Liver (tissue), 9 donors: Measurements from ENCODE around the gene TM4SF5. TPM values are rescaled to one million over a fixed set of nuclear protein-coding genes. Genes with fewer than 3 reads are reported as not detected.

ENCODE experiments used
- DNase-seq: peaks from one replicate; pipeline ENCODE4 v3.0.0-alpha.2; 2017; ENCODE audit warnings: low spot score
- H3K27ac ChIP-seq, 2 donors: one replicate each; pipeline ENCODE4 v1.7.0; 2013; ENCODE audit warnings: inconsistent platforms in 2 of 2, low read length in 2 of 2, control low read depth in 1 of 2, low read depth in 1 of 2, mild to moderate bottlenecking in 1 of 2
- H3K27me3 ChIP-seq, 4 donors: one replicate each; pipeline versions ENCODE4 v1.6.1 to v1.7.0; 2013; ENCODE audit warnings: low read length in 3 of 4, inconsistent platforms in 1 of 4, mild to moderate bottlenecking in 1 of 4, moderate library complexity in 1 of 4; ENCODE audit not compliant: control insufficient read depth in 4 of 4, insufficient read depth in 4 of 4
- H3K36me3 ChIP-seq, 4 donors: one replicate each; pipeline versions ENCODE4 v1.6.1 to v1.7.0; 2013; ENCODE audit warnings: low read length in 3 of 4, mild to moderate bottlenecking in 3 of 4, low read depth in 1 of 4, moderate library complexity in 1 of 4; ENCODE audit not compliant: control insufficient read depth in 4 of 4, insufficient read depth in 3 of 4
- H3K4me1 ChIP-seq, 4 donors: one replicate each; pipeline versions ENCODE4 v1.6.1 to v1.7.0; 2013; ENCODE audit warnings: low read length in 3 of 4, mild to moderate bottlenecking in 3 of 4, moderate library complexity in 1 of 4; ENCODE audit not compliant: control insufficient read depth in 4 of 4, insufficient read depth in 4 of 4
- H3K4me3 ChIP-seq, 3 donors: one replicate each; pipeline versions ENCODE4 v1.6.1 to v1.7.0; 2013; ENCODE audit warnings: low read length in 3 of 3, control low read depth in 1 of 3, low read depth in 1 of 3, mild to moderate bottlenecking in 1 of 3
- H3K9ac ChIP-seq, 2 donors: one replicate each; pipeline ENCODE4 v1.7.0; 2013; ENCODE audit warnings: low read length in 2 of 2, mild to moderate bottlenecking in 2 of 2, moderate library complexity in 2 of 2, control low read depth in 1 of 2, low read depth in 1 of 2
- H3K9me3 ChIP-seq, 4 donors: one replicate each; pipeline versions ENCODE4 v1.6.1 to v1.7.0; 2013; ENCODE audit warnings: low read length in 3 of 4; ENCODE audit not compliant: control insufficient read depth in 4 of 4
- ATF3 ChIP-seq: IDR thresholded peaks from 2 replicates; pipeline ENCODE4 v1.6.1; 2016; ENCODE audit warnings: antibody characterized with exemption
- CTCF ChIP-seq: fragments of 150-350 bp; IDR thresholded peaks from 2 replicates; pipeline ENCODE4 v1.5.1; 2017; ENCODE audit warnings: improper control_type of control experiment, low read depth, low read length; ENCODE audit not compliant: missing input control
- EGR1 ChIP-seq, 2 donors: IDR thresholded peaks; 2 replicates each; pipeline ENCODE4 v1.6.1; 2016 to 2018; ENCODE audit warnings: antibody characterized with exemption in 2 of 2, low read depth in 2 of 2
- FOXA1 ChIP-seq: IDR thresholded peaks from 2 replicates; pipeline ENCODE4 v1.6.1; 2016; ENCODE audit warnings: antibody characterized with exemption
- FOXA2 ChIP-seq: IDR thresholded peaks from 2 replicates; pipeline ENCODE4 v1.6.1; 2016; ENCODE audit warnings: antibody characterized with exemption
- GABPA ChIP-seq, 2 donors: IDR thresholded peaks in 1 of 2; conservative IDR thresholded peaks in 1 of 2; 2 replicates each; pipeline ENCODE4 v1.6.1; 2016; ENCODE audit warnings: antibody characterized with exemption in 2 of 2, mild to moderate bottlenecking in 1 of 2, moderate library complexity in 1 of 2
- HNF4A ChIP-seq, 2 donors: conservative IDR thresholded peaks; 2 replicates each; pipeline ENCODE4 v1.6.1; 2016; ENCODE audit warnings: antibody characterized with exemption in 2 of 2, mild to moderate bottlenecking in 2 of 2
- HNF4G ChIP-seq: IDR thresholded peaks from 2 replicates; pipeline ENCODE4 v1.6.1; 2016; ENCODE audit warnings: antibody characterized with exemption
- JUND ChIP-seq, 2 donors: IDR thresholded peaks; 2 replicates each; pipeline ENCODE4 v1.6.1; 2016; ENCODE audit warnings: antibody characterized with exemption in 2 of 2
- MAX ChIP-seq: IDR thresholded peaks from 2 replicates; pipeline ENCODE4 v1.6.1; 2016; ENCODE audit warnings: antibody characterized with exemption
- NR2F2 ChIP-seq: IDR thresholded peaks from 2 replicates; pipeline ENCODE4 v1.6.1; 2016; ENCODE audit warnings: antibody characterized with exemption
- RAD21 ChIP-seq, 2 donors: IDR thresholded peaks; 2 replicates each; pipeline ENCODE4 v1.6.1; 2016; ENCODE audit warnings: antibody characterized with exemption in 2 of 2, mild to moderate bottlenecking in 2 of 2
- RXRA ChIP-seq, 2 donors: IDR thresholded peaks; 2 replicates each; pipeline ENCODE4 v1.6.1; 2017 to 2018; ENCODE audit warnings: antibody characterized with exemption in 2 of 2, mild to moderate bottlenecking in 1 of 2
- SP1 ChIP-seq: IDR thresholded peaks from 2 replicates; pipeline ENCODE4 v1.6.1; 2018; ENCODE audit warnings: antibody characterized with exemption, mild to moderate bottlenecking
- TAF1 ChIP-seq: conservative IDR thresholded peaks from 2 replicates; pipeline ENCODE4 v1.6.1; 2016; ENCODE audit warnings: antibody characterized with exemption, mild to moderate bottlenecking
- WGBS: extraction: QIAGEN DNeasy Blood & Tissue Kit; methylation state at CpG from one replicate; pipeline ENCODE4 v1.1.7; 2013; 5-methylcytosine and 5-hydroxymethylcytosine counted together
- polyA plus RNA-seq, 2 donors: library from polyadenylated mRNA; stranded (reverse) in 1 of 2; unstranded in 1 of 2; fragments of 200-250 nt in 1 of 2; fragments of >200 nt in 1 of 2; fragmentation: Nextera tagmentation in 1 of 2; extraction: Ambion mirVana in 1 of 2; gene quantifications; one replicate each; pipeline versions ENCODE4 v1.2.1 to v1.2.3, GENCODE V29; 2013 to 2015
- total RNA-seq, 2 donors: library from RNA; depleted of rRNA; stranded (reverse); fragments of >200 nt; gene quantifications; one replicate each; pipeline ENCODE4 v1.2.3, GENCODE V29; 2014
- TF ChIP-seq, protein P1 (sequence below): IDR thresholded peaks from 2 replicates; pipeline ENCODE4 v1.6.1; 2016; ENCODE audit warnings: antibody characterized with exemption, mild to moderate bottlenecking
- TF ChIP-seq, protein P2 (sequence below): IDR thresholded peaks from 2 replicates; pipeline ENCODE4 v1.6.1; 2016; ENCODE audit warnings: antibody characterized with exemption
- donor health status: healthy.
- donor health status: healthy.
- donor health status: healthy.
- donor health status: healthy.
- donor health status: healthy.

The TM4SF5 gene
- total and polyA plus RNA-seq, 4 donors: 20.1 to 309 (median 115) TPM

DNA sequence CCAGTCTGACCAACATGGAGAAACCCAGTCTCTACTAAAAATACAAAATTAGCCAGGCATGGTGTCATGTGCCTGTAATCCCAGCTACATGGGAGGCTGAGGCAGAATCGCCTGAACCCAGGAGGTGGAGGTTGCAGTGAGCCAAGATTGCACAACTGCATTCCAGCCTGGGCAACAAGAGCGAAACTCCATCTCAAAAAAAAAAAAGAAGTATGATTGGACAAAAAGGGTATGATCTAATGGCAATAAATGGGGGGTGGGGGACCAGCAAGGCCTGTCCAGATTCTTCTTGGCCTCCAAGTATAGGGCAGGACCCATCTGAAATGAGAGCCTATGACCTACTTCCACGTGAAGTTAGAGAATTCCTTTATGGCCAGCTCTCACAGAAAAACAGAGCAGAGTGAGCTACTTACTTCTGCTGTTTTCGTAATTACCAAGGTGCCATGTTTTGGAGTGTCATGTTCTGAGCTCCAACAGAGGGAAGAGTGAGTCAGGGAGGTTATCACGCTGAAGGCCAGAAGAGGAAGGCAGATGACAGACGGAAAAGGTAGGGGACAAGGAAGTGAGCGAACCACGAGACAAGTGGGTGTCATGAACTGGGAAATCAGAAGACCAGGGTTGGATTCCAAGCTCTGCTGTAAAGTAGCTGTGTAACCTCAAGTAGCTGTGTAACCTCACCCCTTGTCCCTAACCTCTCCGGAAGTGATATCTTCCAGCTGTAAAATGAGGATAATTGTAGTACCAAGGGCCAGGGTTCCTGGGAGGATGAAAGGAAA is 35.6 kb upstream of the TM4SF5 start:
- DNase-seq: no peak
- Histone ChIP-seq H3K4me3 (no peak overlapping the region), H3K27me3 (no peaks in the 10 kb centered on the region), H3K27ac (peak overlapping the region; percentile 40 to 51), H3K9ac (no peak overlapping the region), H3K4me1 (peaks cover 4 to 31% (median 15%) of the 10 kb centered on the region in 4 donors), H3K36me3 (no peaks in the 10 kb centered on the region), H3K9me3 (no peaks in the 10 kb centered on the region)
- TF ChIP-seq NR2F2: peak; percentile 90
- no peak for TF ChIP-seq FOXA1
- TF ChIP-seq HNF4G: no peak
- peak; percentile 42 to 67 for TF ChIP-seq RXRA (IDR thresholded peaks at IDR 0.05)
- no peak for TF ChIP-seq HNF4A (conservative IDR thresholded peaks at IDR 0.05)
- peak in 1 of 2 donors; percentile 39 for TF ChIP-seq JUND (IDR thresholded peaks at IDR 0.05)
- no peak for TF ChIP-seq GABPA (IDR thresholded peaks at IDR 0.05 in 1 of 2, conservative IDR thresholded peaks at IDR 0.05 in 1 of 2)
- no peak for TF ChIP-seq TAF1
- peak; percentile 9 to 14 for TF ChIP-seq RAD21 (IDR thresholded peaks at IDR 0.05)
- TF ChIP-seq CTCF: no peak
- no peak for TF ChIP-seq ATF3
- peak; percentile 31 for TF ChIP-seq SP1
- TF ChIP-seq FOXA2: no peak
- WGBS: 62% methylated on average over 9 of the region's 9 CpGs

GRCh38 chr17:4738136-4739121 is 33.3 kb upstream of the TM4SF5 start:
- H3K4me1 ChIP-seq: peaks cover 2 to 20% (median 9%) of the 10 kb centered on the region in 4 donors
- DNase-seq: no peak
- TF ChIP-seq MAX (no peak), GABPA (IDR thresholded peaks at IDR 0.05 in 1 of 2, conservative IDR thresholded peaks at IDR 0.05 in 1 of 2) (no peak), JUND (IDR thresholded peaks at IDR 0.05) (no peak), ATF3 (no peak), FOXA1 (no peak), HNF4A (conservative IDR thresholded peaks at IDR 0.05) (no peak), TAF1 (no peak), RXRA (IDR thresholded peaks at IDR 0.05) (no peak), EGR1 (IDR thresholded peaks at IDR 0.05; ENCODE audit: low read depth in 2 of 2) (no peak), NR2F2 (no peak), FOXA2 (no peak), RAD21 (IDR thresholded peaks at IDR 0.05) (no peak), CTCF (no peak), HNF4G (no peak)
- TF ChIP-seq, protein P1, sequence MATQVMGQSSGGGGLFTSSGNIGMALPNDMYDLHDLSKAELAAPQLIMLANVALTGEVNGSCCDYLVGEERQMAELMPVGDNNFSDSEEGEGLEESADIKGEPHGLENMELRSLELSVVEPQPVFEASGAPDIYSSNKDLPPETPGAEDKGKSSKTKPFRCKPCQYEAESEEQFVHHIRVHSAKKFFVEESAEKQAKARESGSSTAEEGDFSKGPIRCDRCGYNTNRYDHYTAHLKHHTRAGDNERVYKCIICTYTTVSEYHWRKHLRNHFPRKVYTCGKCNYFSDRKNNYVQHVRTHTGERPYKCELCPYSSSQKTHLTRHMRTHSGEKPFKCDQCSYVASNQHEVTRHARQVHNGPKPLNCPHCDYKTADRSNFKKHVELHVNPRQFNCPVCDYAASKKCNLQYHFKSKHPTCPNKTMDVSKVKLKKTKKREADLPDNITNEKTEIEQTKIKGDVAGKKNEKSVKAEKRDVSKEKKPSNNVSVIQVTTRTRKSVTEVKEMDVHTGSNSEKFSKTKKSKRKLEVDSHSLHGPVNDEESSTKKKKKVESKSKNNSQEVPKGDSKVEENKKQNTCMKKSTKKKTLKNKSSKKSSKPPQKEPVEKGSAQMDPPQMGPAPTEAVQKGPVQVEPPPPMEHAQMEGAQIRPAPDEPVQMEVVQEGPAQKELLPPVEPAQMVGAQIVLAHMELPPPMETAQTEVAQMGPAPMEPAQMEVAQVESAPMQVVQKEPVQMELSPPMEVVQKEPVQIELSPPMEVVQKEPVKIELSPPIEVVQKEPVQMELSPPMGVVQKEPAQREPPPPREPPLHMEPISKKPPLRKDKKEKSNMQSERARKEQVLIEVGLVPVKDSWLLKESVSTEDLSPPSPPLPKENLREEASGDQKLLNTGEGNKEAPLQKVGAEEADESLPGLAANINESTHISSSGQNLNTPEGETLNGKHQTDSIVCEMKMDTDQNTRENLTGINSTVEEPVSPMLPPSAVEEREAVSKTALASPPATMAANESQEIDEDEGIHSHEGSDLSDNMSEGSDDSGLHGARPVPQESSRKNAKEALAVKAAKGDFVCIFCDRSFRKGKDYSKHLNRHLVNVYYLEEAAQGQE: no peak
- TF ChIP-seq, protein P2, sequence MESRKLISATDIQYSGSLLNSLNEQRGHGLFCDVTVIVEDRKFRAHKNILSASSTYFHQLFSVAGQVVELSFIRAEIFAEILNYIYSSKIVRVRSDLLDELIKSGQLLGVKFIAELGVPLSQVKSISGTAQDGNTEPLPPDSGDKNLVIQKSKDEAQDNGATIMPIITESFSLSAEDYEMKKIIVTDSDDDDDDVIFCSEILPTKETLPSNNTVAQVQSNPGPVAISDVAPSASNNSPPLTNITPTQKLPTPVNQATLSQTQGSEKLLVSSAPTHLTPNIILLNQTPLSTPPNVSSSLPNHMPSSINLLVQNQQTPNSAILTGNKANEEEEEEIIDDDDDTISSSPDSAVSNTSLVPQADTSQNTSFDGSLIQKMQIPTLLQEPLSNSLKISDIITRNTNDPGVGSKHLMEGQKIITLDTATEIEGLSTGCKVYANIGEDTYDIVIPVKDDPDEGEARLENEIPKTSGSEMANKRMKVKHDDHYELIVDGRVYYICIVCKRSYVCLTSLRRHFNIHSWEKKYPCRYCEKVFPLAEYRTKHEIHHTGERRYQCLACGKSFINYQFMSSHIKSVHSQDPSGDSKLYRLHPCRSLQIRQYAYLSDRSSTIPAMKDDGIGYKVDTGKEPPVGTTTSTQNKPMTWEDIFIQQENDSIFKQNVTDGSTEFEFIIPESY: no peak

More at GRCh38 chr17:4738136-4739121, 33.3 kb upstream of the TM4SF5 start:
- H3K9ac ChIP-seq: peak overlapping the region; percentile 66 to 76
- H3K9me3 ChIP-seq: no peaks in the 10 kb centered on the region
- peak overlapping the region; percentile 57 to 85 (median 80) for H3K4me3 ChIP-seq
- H3K27me3 ChIP-seq: no peaks in the 10 kb centered on the region
- peak overlapping the region; percentile 73 to 76 for H3K27ac ChIP-seq
- 39% methylated on average over 41 of the region's 41 CpGs for WGBS
- no peaks in the 10 kb centered on the region for H3K36me3 ChIP-seq
